Stimulated activated CD8-positive, alpha-beta memory T cell treated with anti-CD3 and anti-CD28 coated beads, Interleukin-15, amount 100 ng/mL, for 1 hour (primary cell): ENCODE measurements around the gene B4GAT1.
"Not testable (repeated sequence)": the region's sequence is repeated elsewhere in the genome, so short reads cannot be mapped to it uniquely, and the experiment has no call there.

ENCODE experiments used
- DNase-seq: peaks from one replicate; pipeline ENCODE4 v3.0.0-alpha.2; 2020; ENCODE audit warnings: low read depth

The B4GAT1 gene

GRCh38 chr11:66347425-66348276, at the start of gene B4GAT1:
Gene B4GAT1, minus strand, starts transcription at chr11:66347629. Its CDS starts 84 bp downstream, at chr11:66347545.
- DNase-seq, result peak; percentile 57

DNA sequence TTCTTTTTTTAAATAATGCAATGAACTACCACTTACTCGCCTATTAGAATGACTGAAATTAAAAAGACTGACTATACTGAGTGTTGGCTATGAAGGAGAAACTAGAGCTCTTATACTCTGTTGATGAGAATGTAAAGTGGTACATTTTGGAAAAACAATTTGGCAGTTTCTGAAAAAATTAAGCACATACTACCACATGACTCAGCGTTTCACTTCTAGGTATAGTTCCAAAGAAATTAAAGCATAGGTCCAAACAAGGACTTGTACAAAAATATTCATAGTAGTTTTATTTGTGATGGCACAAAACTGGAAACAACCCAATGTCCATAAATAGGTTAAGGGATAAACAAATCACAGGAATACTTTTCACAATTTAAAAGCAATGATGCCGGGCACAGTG, 46.5 kb upstream of the B4GAT1 start:
- DNase-seq, result no peak

- no peak for DNase-seq
Measured at GRCh38 chr11:66391322-66391721, 43.9 kb upstream of the B4GAT1 start.

- peak; percentile 31 for DNase-seq
Measured at GRCh38 chr11:66388780-66389386, 41.5 kb upstream of the B4GAT1 start.

DNA sequence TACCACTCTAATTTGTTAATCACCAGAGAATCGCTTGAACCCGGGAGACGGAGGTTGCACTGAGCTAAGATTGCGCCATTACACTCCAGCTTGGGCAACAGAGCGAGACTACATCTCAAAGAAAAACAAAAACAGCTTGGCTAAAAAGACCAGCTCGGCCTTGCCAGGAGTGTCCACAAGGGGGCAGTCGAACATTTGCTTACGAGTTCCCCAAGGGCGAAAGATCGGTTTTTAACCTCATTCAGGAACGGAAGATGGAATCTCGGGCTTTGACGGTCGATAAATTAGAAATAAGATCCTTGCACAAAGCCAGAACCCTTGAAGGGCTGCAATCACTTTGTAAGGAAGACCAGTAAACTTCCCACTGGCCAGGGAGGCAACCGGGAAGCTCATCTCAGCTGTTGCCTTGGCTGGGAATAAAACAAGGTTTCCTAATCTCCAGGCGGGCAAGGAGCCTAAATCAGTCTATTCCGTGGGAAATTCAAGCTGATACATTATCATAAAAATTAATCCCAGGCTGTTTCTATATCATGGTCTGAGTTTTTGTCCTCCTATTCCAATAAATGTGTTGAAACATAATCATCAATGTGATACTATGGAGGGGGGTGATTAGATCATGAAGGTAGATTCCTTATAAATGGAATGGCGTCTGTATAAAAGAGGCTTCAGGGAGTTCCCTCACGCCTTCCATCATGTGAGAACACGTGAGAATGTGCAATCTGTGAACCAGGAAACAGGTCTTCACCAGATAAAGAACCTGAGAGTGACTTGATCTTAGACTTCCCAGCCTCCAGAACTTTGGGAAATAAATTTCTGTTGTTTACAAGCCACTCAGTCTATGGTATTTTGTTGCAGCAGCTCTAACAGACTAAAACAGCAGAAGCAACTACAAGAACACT, 39.0 kb upstream of the B4GAT1 start:
- DNase-seq, result peak; percentile 80

- DNase-seq, result not testable (repeated sequence)
Measured at GRCh38 chr11:66384316-66384715, 36.9 kb upstream of the B4GAT1 start.

DNA sequence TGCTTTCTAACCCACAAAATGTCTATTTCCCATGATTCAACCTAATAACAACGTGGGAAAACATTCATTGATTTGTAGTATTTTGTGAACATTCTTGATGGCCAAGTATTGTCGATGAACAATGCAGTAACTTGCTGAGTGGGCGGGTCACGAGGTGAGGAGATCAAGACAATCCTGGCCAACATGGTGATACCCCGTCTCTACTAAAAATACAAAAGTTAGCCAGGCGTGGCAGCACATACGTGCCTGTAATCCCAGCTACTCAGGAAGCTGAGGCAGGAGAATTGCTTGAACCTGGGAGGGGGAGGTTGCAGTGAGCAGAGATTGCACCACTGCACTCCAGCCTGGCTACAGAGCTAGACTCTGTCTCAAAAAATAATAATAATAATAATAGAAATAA, 32.8 kb upstream of the B4GAT1 start:
- DNase-seq, result not testable (repeated sequence)

DNA sequence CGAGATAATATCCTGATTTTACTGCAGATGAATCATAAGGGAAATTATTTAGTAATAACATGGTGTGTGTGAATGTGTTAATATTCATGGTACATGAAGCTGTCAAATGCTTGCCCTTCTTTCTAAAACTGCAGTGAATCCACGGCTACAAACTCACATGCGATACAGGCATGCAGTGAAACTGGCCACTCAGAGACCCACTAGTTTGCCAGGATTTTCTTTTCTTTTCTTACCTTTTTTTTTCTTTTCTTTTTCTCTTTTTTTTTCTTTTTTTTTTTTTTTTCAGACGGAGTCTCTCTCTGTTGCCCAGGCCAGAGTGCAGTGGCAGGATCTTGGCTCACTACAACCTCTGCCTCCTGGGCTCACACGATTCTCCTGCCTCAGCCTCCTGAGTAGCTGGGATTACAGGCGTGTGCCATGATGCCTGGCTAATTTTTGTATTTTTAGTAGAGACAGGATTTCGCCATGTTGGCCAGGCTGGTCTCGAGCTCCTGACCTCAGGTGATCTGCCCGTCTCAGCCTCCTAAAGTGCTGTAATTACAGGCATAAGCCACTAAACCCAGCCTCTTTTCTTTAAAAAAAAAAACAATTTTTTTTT, 26.4 kb upstream of the B4GAT1 start:
- not testable (repeated sequence) for DNase-seq

DNA sequence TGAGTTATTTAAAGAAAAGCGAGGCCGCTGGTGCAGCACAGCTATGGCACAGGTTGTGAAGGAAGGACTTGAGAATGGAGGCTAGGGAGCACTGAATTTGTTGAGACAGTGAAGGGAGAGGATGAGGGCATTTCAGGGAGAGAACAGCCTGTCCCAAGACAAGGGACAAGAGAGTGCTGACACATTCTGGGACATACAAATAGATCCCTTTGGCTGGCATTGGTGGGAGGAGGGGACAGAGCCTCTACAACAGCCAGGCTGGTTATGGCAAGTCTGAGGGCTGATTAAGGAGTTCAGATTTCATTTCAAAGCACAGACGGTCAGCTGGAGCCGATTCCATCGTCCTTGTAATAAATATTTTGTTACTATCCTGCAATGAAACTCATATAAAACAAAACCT, 25.8 kb upstream of the B4GAT1 start:
- DNase-seq, result no peak

- peak; percentile 48 for DNase-seq
Measured at GRCh38 chr11:66371627-66372415, 24.4 kb upstream of the B4GAT1 start, which contains the start of gene SLC29A2. Gene SLC29A2, minus strand, starts transcription at chr11:66371760. Its CDS starts 169 bp downstream, at chr11:66371591.

DNA sequence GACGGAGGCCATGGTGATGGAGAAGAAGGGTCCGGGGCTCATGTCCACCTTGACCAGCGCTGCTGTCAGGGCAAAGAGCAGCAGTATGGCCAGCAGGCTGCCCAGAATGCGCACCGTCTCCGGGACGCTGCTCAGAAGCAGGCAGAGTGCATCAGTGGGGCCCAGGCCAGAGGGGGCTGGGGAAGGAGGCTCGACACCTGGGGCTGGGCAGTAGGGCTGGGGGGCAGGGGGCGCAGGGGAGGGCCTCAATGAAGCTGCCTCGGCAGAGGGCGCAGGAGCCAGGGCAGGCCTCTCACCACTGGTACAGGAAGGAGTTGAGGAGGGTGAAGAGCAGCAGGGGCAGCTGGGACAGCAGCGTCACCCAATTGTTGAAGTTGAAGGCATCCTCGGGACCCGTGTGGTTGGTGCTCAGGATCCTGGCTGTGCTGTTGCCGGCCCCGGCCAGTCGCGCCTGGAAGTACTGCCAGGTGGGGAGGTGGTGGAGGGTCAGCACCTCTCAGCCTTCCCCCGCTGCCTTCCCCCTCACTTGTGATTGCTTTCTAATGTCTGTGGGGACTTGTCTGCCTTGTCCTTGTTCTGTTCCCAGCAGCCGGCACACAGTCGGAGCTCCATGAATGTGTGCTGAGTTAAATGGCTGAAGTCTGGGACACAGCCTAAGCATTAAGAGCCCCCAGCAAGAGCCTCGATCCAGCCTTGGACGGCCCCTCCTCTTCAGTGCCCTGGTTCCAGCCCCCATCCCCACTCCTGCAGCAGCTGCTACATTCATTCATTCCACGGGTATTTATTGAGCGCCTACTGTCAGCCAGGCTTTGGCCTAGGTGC, 21.9 kb upstream of the B4GAT1 start:
- no peak for DNase-seq

DNA sequence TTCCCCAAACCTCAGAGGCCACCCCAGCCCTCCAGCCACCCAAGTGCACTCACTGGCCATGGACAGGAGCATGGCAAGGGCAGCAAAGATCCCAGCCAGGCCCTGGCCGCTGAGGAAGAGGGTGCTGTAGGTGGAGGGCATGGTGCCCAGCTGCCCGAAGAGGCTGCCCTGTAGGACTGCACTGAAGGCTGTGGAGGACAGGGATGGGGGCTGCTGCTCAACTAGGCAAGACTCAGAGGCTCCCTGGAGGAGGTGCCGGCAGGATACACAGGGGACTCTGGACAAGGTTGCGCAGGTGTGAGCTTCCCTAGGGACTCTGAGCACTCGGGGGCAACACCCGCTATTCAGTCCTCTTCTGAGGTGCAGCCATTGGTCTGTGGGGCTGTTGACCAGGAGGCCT, 21.1 kb upstream of the B4GAT1 start:
- no peak for DNase-seq

DNA sequence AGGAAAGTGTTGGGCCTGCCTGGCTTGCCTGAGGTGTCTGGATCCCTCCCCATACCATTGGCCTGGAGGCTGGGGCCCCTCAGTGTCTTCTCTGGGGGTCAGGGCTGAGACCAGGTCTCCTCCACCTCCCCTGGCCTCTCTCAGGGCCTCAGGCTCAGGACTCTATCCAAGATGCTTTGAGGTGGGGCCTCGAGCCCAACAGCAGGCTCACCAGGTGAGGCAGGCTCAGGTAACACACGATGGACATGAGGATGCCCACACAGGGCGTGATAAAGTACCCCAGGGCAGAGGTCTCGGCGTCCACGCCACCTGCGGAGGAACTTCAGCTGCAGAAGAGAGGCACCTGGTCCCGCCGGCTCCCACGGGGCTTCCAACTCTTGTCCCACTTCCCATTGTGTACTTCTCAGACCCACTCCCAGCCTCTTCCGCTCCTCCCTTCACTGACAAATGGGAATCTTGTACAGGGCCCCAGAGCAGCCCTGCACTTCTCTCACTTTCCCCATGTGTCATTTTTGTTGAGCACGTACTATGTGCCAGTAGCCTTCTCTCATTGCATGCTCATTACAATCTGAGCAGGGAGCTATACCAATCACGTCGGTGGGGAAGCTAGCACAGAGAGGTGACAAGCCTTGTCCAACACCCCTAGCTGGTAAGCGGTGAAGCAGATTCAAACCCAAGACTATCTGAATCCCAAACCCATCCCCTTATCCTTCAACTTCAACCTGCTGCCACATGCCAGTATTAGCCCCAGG, 20.3 kb upstream of the B4GAT1 start:
- DNase-seq, result no peak

DNA sequence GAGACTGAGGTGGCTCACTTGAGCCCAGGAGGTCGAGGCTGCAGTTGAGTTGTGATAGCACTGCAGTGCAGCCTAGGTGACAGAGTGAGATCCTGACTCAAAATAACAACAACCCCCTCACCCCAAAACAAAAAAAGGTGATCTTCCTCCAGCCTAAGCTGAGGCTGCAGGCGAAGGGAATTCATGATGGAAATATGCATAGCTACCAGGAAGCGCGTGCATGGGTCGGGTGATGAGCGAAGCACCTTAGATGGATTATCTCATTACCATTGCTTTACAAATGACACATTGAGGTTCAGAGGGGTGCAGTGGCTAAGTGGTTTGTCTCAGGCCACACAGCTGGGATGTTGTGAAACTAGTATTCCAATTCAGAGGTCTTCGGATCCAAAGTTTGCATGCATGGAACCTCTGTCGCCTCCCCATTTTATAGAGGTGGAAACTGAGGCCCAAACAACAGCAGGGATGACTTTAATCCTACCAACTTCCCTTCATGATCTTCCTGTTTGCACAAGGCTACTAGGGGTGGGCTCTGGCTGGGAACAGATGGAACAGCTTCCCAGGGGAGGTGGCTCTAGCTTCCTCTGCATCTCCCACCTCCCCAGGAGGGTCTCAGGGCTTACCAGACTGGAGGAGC, 19.5 kb upstream of the B4GAT1 start:
- DNase-seq, result no peak

- DNase-seq, result no peak
Measured at GRCh38 chr11:66365711-66366619, 18.5 kb upstream of the B4GAT1 start.

DNA sequence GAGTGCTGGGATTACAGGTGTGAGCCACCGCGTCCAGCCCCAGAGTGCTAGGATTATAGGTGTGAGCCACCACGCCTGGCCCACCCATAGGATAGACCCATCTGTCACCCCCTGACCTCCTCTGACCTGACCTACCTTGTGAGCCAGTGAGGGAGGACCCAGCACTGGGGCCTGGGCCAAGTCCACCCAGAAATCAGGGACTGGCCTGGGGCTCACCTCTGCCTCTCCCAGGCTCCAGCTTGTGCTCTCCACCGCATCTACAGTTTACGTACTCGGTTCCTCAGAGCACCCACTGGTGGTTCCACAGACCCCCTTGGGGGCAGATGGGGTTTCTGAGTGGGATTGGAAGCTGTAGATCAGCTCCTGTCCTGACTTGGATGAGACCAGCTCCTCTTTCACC, 17.7 kb upstream of the B4GAT1 start:
- DNase-seq, result no peak

- peak; percentile 40 for DNase-seq
Measured at GRCh38 chr11:66363805-66364535, 16.5 kb upstream of the B4GAT1 start.
